ENCODE results near the gene CRIP3. TPM values are rescaled to one million over a fixed set of nuclear protein-coding genes. Genes with fewer than 3 reads are reported as not detected.

Gene CRIP3
- total and polyA plus RNA-seq, 2 of the 8 experiments (the other 6 are each of a cell fraction or from before 2014, with no cell fraction given): 34.0 to 46.3 TPM

- 87% methylated on average over 5 of the region's 5 CpGs; no CpG with 5 or more reads in 1 of the 2 experiments for WGBS, 2 experiments (ENCODE audit: extremely low coverage in 1 of 2, insufficient coverage in 1 of 2, insufficient read length in 1 of 2, insufficient replicate concordance in 2 of 2, low coverage in 1 of 2, low lambda C conversion rate in 2 of 2, missing lambda C conversion rate in 1 of 2)
- Histone ChIP-seq H3K9ac (replicated peaks in 1 of 4; ENCODE audit: extremely low read depth in 1 of 4, low read depth in 3 of 4, low read length in 3 of 4) (no peak overlapping the region), H4K91ac (replicated peaks; ENCODE audit: insufficient read length, low read length) (no peak overlapping the region), H3K23ac (ENCODE audit: insufficient read length) (no peak overlapping the region), H3K23me2 (ENCODE audit: low read depth, low read length) (peaks cover 12% of the 10 kb centered on the region; the same call in 1 of the 2 replicates), H3K27ac (ENCODE audit: low read depth, low read length) (no peak overlapping the region), H2BK120ac (replicated peaks; ENCODE audit: low read depth, low read length) (no peak overlapping the region), H4K8ac (ENCODE audit: extremely low read depth, insufficient read depth, low read length) (no peak overlapping the region; the same call in none of the 2 replicates), H4K20me1 (replicated peaks in 1 of 2; ENCODE audit: control insufficient read depth in 1 of 2, insufficient read depth in 2 of 2, low read length in 2 of 2) (peaks cover 0 to 8% of the 10 kb centered on the region in 2 experiments), H3K4me2 (ENCODE audit: insufficient read depth in 1 of 2, low read depth in 2 of 2, low read length in 2 of 2) (no peak overlapping the region), H3K27me3 (replicated peaks in 1 of 4; ENCODE audit: control insufficient read depth in 3 of 4, extremely low read depth in 1 of 4, insufficient read depth in 3 of 4, low read length in 3 of 4) (peaks cover 0 to 2% (median 0%) of the 10 kb centered on the region in 4 experiments; a peak in 1 of 7 replicates), H2BK12ac (ENCODE audit: low read depth, low read length) (no peak overlapping the region), H3K18ac (ENCODE audit: extremely low read depth, low read length) (no peak overlapping the region), H2BK20ac (ENCODE audit: low read length) (no peak overlapping the region), H3K4me3 (ENCODE audit: extremely low read depth in 1 of 4, insufficient read depth in 2 of 4, low read depth in 3 of 4, low read length in 4 of 4) (no peak overlapping the region), H3K79me2 (ENCODE audit: control insufficient read depth in 1 of 2, insufficient read depth in 2 of 2, low read length in 2 of 2) (no peaks in the 10 kb centered on the region), H3K14ac (ENCODE audit: insufficient read length) (no peak overlapping the region), H3K4ac (replicated peaks; ENCODE audit: insufficient read length, low read depth, low read length) (no peak overlapping the region), H3K79me1 (ENCODE audit: low read depth, low read length) (no peaks in the 10 kb centered on the region), H4K5ac (ENCODE audit: insufficient read length, low read depth, low read length) (no peak overlapping the region), H2BK15ac (ENCODE audit: low read length) (no peak overlapping the region), H2AK5ac (ENCODE audit: low read depth, low read length) (no peak overlapping the region), H2BK5ac (ENCODE audit: low read depth, low read length) (no peak overlapping the region), H3K36me3 (ENCODE audit: control insufficient read depth in 2 of 4, insufficient read depth in 4 of 4, low read length in 3 of 4) (no peaks in the 10 kb centered on the region; a peak in 1 of 8 replicates), H2AFZ (ENCODE audit: low read length) (no peak overlapping the region), H3K56ac (replicated peaks; ENCODE audit: insufficient read length, low read depth, low read length) (no peak overlapping the region), H3K9me3 (ENCODE audit: insufficient read depth in 2 of 2, low read depth in 1 of 2, low read length in 1 of 2) (no peaks in the 10 kb centered on the region), H3K4me1 (replicated peaks in 1 of 4; ENCODE audit: control insufficient read depth in 3 of 4, insufficient read depth in 4 of 4, low read length in 3 of 4) (no peaks in the 10 kb centered on the region)
- ChIA-PET CTCF (ENCODE audit: partially characterized antibody) (interaction anchor here (0.8 to 1.3 kb wide), 2 partner anchors 9 to 15 kb away, joined by 3 read pairs; no protein-coding TSS in a partner anchor), POLR2A (ENCODE audit: partially characterized antibody) (interaction anchor here (1.2 kb wide), 1 partner anchor 15 kb away, joined by 4 read pairs; the partner anchor contains the start of gene CRIP3)
- FAIRE-seq: no peak
- TF ChIP-seq PHF8 (conservative IDR thresholded peaks at IDR 0.05; ENCODE audit: low read depth, low read length) (no peak), RFX5 (IDR thresholded peaks at IDR 0.05; ENCODE audit: borderline replicate concordance, low read depth, low read length) (no peak), BACH1 (IDR thresholded peaks at IDR 0.05; ENCODE audit: low read length) (no peak), BCL11A (IDR thresholded peaks at IDR 0.05; ENCODE audit: low read depth in 2 of 2, low read length in 2 of 2) (no peak), KDM1A (IDR thresholded peaks at IDR 0.05; ENCODE audit: borderline replicate concordance, low read length) (no peak), EP300 (IDR thresholded peaks at IDR 0.05; ENCODE audit: borderline replicate concordance in 1 of 2, low read depth in 2 of 2, low read length in 2 of 2) (no peak), JUN (IDR thresholded peaks at IDR 0.05; ENCODE audit: low read depth, low read length) (no peak), TAF7 (optimal IDR thresholded peaks at IDR 0.05; ENCODE audit: borderline replicate concordance, low read depth, low read length) (no peak), USF2 (IDR thresholded peaks at IDR 0.05; ENCODE audit: low read length) (no peak)
- no peak for DNase-seq (ENCODE audit: low read depth in 1 of 2, low spot score in 2 of 2)
Observed at GRCh38 chr6:43292763-43293318, 15.8 kb downstream of the CRIP3 start.
